ENCODE data around the gene NCOR2. TPM values are rescaled to one million over a fixed set of nuclear protein-coding genes. Genes with fewer than 3 reads are reported as not detected.

The NCOR2 gene
- total RNA-seq, 1 experiment from 2014 or later: 326 TPM

GRCh38 chr12:124541322-124541721 is 26.1 kb downstream of the NCOR2 start:
- ChIA-PET POLR2A (interaction anchor here (0.6 kb wide), 1 partner anchor 10 kb away, joined by 4 read pairs; no protein-coding TSS in a partner anchor), CTCF (interaction anchor here (1.3 to 1.4 kb wide), 2 partner anchors 23 to 214 kb away, joined by 4 to 5 read pairs; no protein-coding TSS in a partner anchor)
- H3K36me3 Mint-ChIP-seq: peaks cover 12% of the 10 kb centered on the region
- H3K4me1 Mint-ChIP-seq: peaks cover 55% of the 10 kb centered on the region
- no peak overlapping the region for H3K27ac Mint-ChIP-seq
- H3K9me3 Mint-ChIP-seq: peaks cover 4% of the 10 kb centered on the region; the same call in 1 of the 2 replicates
- H3K4me3 Mint-ChIP-seq: no peak overlapping the region
- no peaks in the 10 kb centered on the region for H3K27me3 Mint-ChIP-seq (ENCODE audit: low read depth)
- no peak for ATAC-seq
- TF ChIP-seq ZNF317 (CRISPR knock-in tag; IDR thresholded peaks at IDR 0.05; ENCODE audit: borderline replicate concordance, low read depth) (no peak), ZNF671 (CRISPR knock-in tag; IDR thresholded peaks at IDR 0.05) (no peak), NFE2L1 (CRISPR knock-in tag; IDR thresholded peaks at IDR 0.05) (no peak), IRF1 (CRISPR knock-in tag; IDR thresholded peaks at IDR 0.05) (no peak), TEAD4 (CRISPR knock-in tag; IDR thresholded peaks at IDR 0.05) (no peak), ZNF219 (CRISPR knock-in tag; IDR thresholded peaks at IDR 0.05; ENCODE audit: borderline replicate concordance) (no peak), STAT6 (CRISPR knock-in tag; conservative IDR thresholded peaks at IDR 0.05; ENCODE audit: low read depth) (no peak), JAZF1 (CRISPR knock-in tag; IDR thresholded peaks at IDR 0.05) (no peak), TEAD1 (CRISPR knock-in tag; IDR thresholded peaks at IDR 0.05) (no peak), PREB (CRISPR knock-in tag; IDR thresholded peaks at IDR 0.05; ENCODE audit: borderline replicate concordance) (no peak), USF2 (CRISPR knock-in tag; IDR thresholded peaks at IDR 0.05) (no peak), MYBL2 (CRISPR knock-in tag; IDR thresholded peaks at IDR 0.05) (no peak), TCF7 (CRISPR knock-in tag; IDR thresholded peaks at IDR 0.05; ENCODE audit: low read depth) (no peak), NFATC4 (CRISPR knock-in tag; IDR thresholded peaks at IDR 0.05) (no peak), HMGXB4 (CRISPR knock-in tag; IDR thresholded peaks at IDR 0.05) (no peak)
- TF ChIP-seq, protein P1, sequence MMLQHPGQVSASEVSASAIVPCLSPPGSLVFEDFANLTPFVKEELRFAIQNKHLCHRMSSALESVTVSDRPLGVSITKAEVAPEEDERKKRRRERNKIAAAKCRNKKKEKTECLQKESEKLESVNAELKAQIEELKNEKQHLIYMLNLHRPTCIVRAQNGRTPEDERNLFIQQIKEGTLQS (CRISPR knock-in tag; conservative IDR thresholded peaks at IDR 0.05): no peak
- TF ChIP-seq, protein P2, sequence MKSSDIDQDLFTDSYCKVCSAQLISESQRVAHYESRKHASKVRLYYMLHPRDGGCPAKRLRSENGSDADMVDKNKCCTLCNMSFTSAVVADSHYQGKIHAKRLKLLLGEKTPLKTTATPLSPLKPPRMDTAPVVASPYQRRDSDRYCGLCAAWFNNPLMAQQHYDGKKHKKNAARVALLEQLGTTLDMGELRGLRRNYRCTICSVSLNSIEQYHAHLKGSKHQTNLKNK (CRISPR knock-in tag; IDR thresholded peaks at IDR 0.05): no peak
- DNase-seq (ENCODE audit: low spot score): no peak

All from WTC11 (cell line).